Ishikawa (cell line): Measurements from ENCODE around the gene VWA8.

ENCODE experiments used
- CEBPB ChIP-seq: IDR thresholded peaks from 2 replicates; pipeline ENCODE4 v1.6.1; 2012
- CREB1 ChIP-seq: IDR thresholded peaks from 2 replicates; pipeline ENCODE4 v1.6.1; 2012; ENCODE audit warnings: low read depth
- EGR1 ChIP-seq: IDR thresholded peaks from 2 replicates; pipeline ENCODE4 v1.6.1; 2012
- EP300 ChIP-seq: IDR thresholded peaks from 2 replicates; pipeline ENCODE4 v1.6.1; 2012; ENCODE audit warnings: borderline replicate concordance
- FOXM1 ChIP-seq: IDR thresholded peaks from 2 replicates; pipeline ENCODE4 v1.6.1; 2012; ENCODE audit warnings: low read depth, borderline replicate concordance
- MAX ChIP-seq: IDR thresholded peaks from 2 replicates; pipeline ENCODE4 v1.6.1; 2012
- NFIC ChIP-seq: IDR thresholded peaks from 2 replicates; pipeline ENCODE4 v1.6.1; 2012
- RAD21 ChIP-seq: IDR thresholded peaks from 2 replicates; pipeline ENCODE4 v1.6.1; 2012; ENCODE audit warnings: low read depth
- REST ChIP-seq: IDR thresholded peaks from 2 replicates; pipeline ENCODE4 v1.6.1; 2012; ENCODE audit warnings: low read depth, mild to moderate bottlenecking
- TAF1 ChIP-seq: IDR thresholded peaks from 2 replicates; pipeline ENCODE4 v1.6.1; 2012; ENCODE audit warnings: low read depth, mild to moderate bottlenecking
- TCF12 ChIP-seq: IDR thresholded peaks from 2 replicates; pipeline ENCODE4 v1.6.1; 2012; ENCODE audit warnings: low read depth
- TEAD4 ChIP-seq: IDR thresholded peaks from 2 replicates; pipeline ENCODE4 v1.6.1; 2012
- USF1 ChIP-seq: IDR thresholded peaks from 2 replicates; pipeline ENCODE4 v1.6.1; 2012
- YY1 ChIP-seq: IDR thresholded peaks from 2 replicates; pipeline ENCODE4 v1.6.1; 2012; ENCODE audit warnings: low read depth
- ZBTB7A ChIP-seq: IDR thresholded peaks from 2 replicates; pipeline ENCODE4 v1.6.1; 2012; ENCODE audit warnings: low read depth

The VWA8 gene

GRCh38 chr13:41547251-41548000 lies 413.5 kb downstream of the VWA8 start:
- TF ChIP-seq CEBPB = no peak
- no peak for TF ChIP-seq EGR1

GRCh38 chr13:41546372-41547190 lies 414.3 kb downstream of the VWA8 start:
- TF ChIP-seq CREB1 (no peak), ZBTB7A (no peak), CEBPB (no peak), RAD21 (no peak), TAF1 (no peak), EGR1 (no peak), NFIC (no peak), YY1 (no peak), REST (no peak)

GRCh38 chr13:41545432-41545707 lies 415.5 kb downstream of the VWA8 start:
- TF ChIP-seq ZBTB7A (no peak), EGR1 (no peak), EP300 (no peak), MAX (no peak), NFIC (no peak), FOXM1 (no peak), USF1 (no peak), TCF12 (no peak), YY1 (no peak), REST (no peak), TAF1 (no peak), TEAD4 (no peak), CEBPB (no peak), RAD21 (no peak), CREB1 (no peak)

- TF ChIP-seq FOXM1 (no peak), TEAD4 (peak; percentile 55)
Observed at GRCh38 chr13:41543664-41544300, 417.1 kb downstream of the VWA8 start.

GRCh38 chr13:41542281-41542680 lies 418.6 kb downstream of the VWA8 start:
- no peak for TF ChIP-seq RAD21
- no peak for TF ChIP-seq CREB1
- no peak for TF ChIP-seq ZBTB7A
- no peak for TF ChIP-seq USF1
- no peak for TF ChIP-seq MAX
- no peak for TF ChIP-seq TAF1
- no peak for TF ChIP-seq EGR1
- no peak for TF ChIP-seq EP300
- no peak for TF ChIP-seq NFIC
- no peak for TF ChIP-seq YY1
- no peak for TF ChIP-seq TCF12
